ENCODE results near the gene ADAMTS19.

The ADAMTS19 gene

DNA sequence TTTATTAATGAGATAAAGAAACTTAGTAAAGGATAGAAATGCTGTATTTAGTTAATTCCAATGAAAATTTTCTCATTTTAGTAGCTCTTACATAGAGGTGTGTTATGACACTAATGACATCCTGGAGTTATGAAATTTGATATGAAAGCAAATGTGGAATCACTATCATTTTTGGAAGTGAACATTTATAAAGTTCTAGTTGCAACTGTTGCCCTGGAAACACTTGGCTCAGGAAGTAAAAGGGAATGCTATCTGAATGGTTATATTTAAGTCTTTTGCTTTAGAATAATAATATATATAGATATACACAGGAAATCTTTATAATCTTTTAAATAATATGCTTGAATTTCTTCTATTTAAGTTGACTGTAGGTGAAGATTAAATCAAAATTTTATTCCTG is 16.7 kb downstream of the ADAMTS19 start:
- no peak for DNase-seq

DNA sequence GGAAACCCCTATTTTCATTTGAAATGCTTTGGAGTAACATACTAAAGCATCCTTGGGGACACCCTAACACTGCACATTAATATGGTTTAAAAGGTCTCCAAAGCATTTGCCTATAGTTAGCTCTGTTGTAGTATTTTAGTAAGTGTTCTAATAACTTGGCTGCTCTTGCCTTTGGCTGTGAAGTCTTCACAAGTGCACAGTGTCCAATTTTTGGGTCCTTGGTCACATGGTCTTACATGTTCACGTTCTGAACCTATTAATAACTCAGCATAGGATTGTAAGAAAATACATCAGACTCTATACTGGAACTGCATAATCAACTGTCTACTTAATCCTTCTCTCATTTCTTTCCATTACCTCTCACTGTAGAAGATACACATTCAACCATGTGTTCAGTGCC is 17.4 kb downstream of the ADAMTS19 start:
- TF ChIP-seq, protein P1, sequence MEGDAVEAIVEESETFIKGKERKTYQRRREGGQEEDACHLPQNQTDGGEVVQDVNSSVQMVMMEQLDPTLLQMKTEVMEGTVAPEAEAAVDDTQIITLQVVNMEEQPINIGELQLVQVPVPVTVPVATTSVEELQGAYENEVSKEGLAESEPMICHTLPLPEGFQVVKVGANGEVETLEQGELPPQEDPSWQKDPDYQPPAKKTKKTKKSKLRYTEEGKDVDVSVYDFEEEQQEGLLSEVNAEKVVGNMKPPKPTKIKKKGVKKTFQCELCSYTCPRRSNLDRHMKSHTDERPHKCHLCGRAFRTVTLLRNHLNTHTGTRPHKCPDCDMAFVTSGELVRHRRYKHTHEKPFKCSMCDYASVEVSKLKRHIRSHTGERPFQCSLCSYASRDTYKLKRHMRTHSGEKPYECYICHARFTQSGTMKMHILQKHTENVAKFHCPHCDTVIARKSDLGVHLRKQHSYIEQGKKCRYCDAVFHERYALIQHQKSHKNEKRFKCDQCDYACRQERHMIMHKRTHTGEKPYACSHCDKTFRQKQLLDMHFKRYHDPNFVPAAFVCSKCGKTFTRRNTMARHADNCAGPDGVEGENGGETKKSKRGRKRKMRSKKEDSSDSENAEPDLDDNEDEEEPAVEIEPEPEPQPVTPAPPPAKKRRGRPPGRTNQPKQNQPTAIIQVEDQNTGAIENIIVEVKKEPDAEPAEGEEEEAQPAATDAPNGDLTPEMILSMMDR (IDR thresholded peaks at IDR 0.05): no peak
- intact Hi-C loops (cut with DNase I; ENCODE audit: low total_unique reads): no loop called here
- Histone ChIP-seq H3K27ac (no peak overlapping the region), H3K9me3 (no peaks in the 10 kb centered on the region), H3K27me3 (no peaks in the 10 kb centered on the region), H3K4me1 (no peaks in the 10 kb centered on the region), H3K36me3 (no peaks in the 10 kb centered on the region), H3K4me3 (no peak overlapping the region)
- DNase-seq: no peak

More for the DNA sequence above, 16.7 kb downstream of the ADAMTS19 start:
- TF ChIP-seq, protein P1 (IDR thresholded peaks at IDR 0.05): no peak
- Histone ChIP-seq H3K4me1 (no peaks in the 10 kb centered on the region), H3K27ac (no peak overlapping the region), H3K9me3 (no peaks in the 10 kb centered on the region), H3K27me3 (no peaks in the 10 kb centered on the region), H3K36me3 (no peaks in the 10 kb centered on the region), H3K4me3 (no peak overlapping the region)
- intact Hi-C loops (cut with DNase I; ENCODE audit: low total_unique reads): no loop called here

DNA sequence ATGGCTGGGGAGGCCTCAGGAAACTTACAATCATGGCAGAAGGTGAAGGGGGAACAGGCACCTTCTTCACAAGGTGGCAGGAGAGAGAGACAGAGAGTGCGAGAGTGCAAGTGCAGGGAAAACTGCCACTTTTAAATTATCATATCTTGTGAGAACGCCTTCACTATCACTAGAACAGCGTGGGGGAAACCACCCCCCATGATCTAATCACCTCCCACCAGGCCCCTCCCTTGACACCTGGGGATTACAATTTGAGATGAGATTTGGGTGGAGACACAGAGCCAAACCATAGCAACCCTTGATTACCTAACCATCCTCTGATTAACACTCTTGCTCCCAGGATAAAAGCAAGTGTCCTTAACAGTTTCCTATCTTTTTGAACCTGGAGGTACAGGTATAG is 21.1 kb downstream of the ADAMTS19 start:
- intact Hi-C loops (cut with DNase I; ENCODE audit: low total_unique reads): no loop called here
- no peak for DNase-seq
- no peak overlapping the region for H3K4me3 ChIP-seq
- no peak overlapping the region for H3K27ac ChIP-seq
- H3K9me3 ChIP-seq: no peaks in the 10 kb centered on the region
- no peaks in the 10 kb centered on the region for H3K4me1 ChIP-seq
- no peaks in the 10 kb centered on the region for H3K36me3 ChIP-seq
- TF ChIP-seq, protein P1 (IDR thresholded peaks at IDR 0.05): no peak
- H3K27me3 ChIP-seq: no peaks in the 10 kb centered on the region

DNA sequence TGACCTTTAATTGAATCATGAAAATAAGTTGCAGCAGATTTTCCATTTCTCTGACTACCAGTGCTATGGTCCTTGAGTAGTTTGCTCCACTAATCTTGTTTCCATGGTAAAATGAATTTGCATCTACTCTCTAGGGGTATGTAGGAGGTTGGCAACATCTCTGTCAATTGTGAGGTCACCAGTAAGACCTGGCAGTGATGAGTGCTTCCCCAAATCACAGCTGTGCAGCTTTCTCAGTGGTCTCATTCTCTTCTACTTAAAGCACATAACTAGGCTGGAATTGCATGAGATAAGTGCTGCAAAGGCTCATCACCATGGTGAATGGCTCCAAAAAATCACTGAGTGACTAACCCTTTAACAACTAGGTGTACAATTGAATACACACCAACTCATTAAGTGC is 36.3 kb downstream of the ADAMTS19 start:
- DNase-seq: no peak
- H3K9me3 ChIP-seq: no peaks in the 10 kb centered on the region
- no peaks in the 10 kb centered on the region for H3K27me3 ChIP-seq
- no peak overlapping the region for H3K27ac ChIP-seq
- intact Hi-C loops (cut with DNase I; ENCODE audit: low total_unique reads): no loop called here
- no peaks in the 10 kb centered on the region for H3K36me3 ChIP-seq
- TF ChIP-seq, protein P1 (IDR thresholded peaks at IDR 0.05): no peak
- H3K4me1 ChIP-seq: peaks cover 0 to 2% (median 0%) of the 10 kb centered on the region in 4 donors
- no peak overlapping the region for H3K4me3 ChIP-seq

DNA sequence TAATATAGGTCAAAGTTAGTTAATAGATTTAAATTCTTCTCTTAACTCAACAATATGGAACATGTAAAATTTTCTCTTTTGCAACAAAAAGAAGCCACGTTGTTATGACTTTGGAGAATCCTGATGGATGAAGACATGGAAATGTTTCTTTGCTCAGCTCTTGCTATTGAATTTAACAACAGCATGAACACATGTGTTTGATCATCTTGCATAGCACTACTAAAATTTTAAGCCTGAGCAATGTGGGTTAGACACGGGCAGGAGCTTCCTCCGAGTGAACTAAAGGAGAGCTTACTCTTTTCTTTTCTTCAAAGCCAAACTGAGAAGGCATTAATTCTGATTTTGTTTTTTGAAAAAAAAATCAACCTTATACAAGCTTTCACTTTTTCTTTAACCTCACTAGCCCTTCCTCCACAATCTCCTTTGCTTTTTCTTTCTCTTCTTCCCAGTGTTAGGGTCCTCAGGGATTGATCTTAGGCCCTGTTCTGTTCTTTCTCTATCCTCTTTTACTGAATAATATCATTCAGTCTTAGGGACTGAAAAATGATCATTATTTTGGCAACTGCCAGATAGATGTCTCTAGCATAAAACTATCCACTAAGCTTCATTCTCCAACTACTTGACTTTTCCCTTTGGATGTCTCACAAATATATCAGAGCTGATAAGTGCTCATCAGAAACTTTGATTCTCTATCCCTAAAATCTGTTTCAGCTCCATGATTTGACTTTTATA is 36.9 kb downstream of the ADAMTS19 start:
- Histone ChIP-seq H3K27me3 (no peaks in the 10 kb centered on the region), H3K4me1 (peaks cover 0 to 2% (median 0%) of the 10 kb centered on the region in 4 donors), H3K9me3 (no peaks in the 10 kb centered on the region), H3K36me3 (no peaks in the 10 kb centered on the region), H3K27ac (no peak overlapping the region), H3K4me3 (no peak overlapping the region)
- TF ChIP-seq, protein P1 (IDR thresholded peaks at IDR 0.05): no peak
- no peak for DNase-seq
- intact Hi-C loops (cut with DNase I; ENCODE audit: low total_unique reads): no loop called here

All from tibial artery (tissue), 4 donors.